Naive B cell (primary cell): ENCODE data around the gene KCNG2. TPM values are rescaled to one million over a fixed set of nuclear protein-coding genes. Genes with fewer than 3 reads are reported as not detected.

Experiments used
- ATAC-seq, 2 donors: fragments of 150-1000 bp; cut with Tn5 transposase; 2 replicates each; pipeline ENCODE4 v1.10.0; 2021; ENCODE audit warnings: low read depth in 2 of 2, mild to moderate bottlenecking in 2 of 2, moderate library complexity in 2 of 2
- DNase-seq: peaks from one replicate; pipeline ENCODE4 v3.0.0; 2022
- H3K27ac Mint-ChIP-seq, 6 donors: one replicate each; pipeline ENCODE4 v1.8.0; 2020 to 2022; ENCODE audit warnings: mild to moderate bottlenecking in 6 of 6, mixed read lengths in 6 of 6, moderate library complexity in 5 of 6, inconsistent platforms in 2 of 6
- H3K27me3 Mint-ChIP-seq, 3 donors: one replicate each; pipeline ENCODE4 v1.8.0; 2021 to 2022; ENCODE audit warnings: mixed read lengths in 3 of 3, mild to moderate bottlenecking in 1 of 3
- H3K36me3 Mint-ChIP-seq, 2 donors: one replicate each; pipeline ENCODE4 v1.8.0; 2020 to 2022; ENCODE audit warnings: mixed read lengths in 2 of 2, inconsistent platforms in 1 of 2, mild to moderate bottlenecking in 1 of 2
- H3K4me1 Mint-ChIP-seq, 3 donors: one replicate each; pipeline ENCODE4 v1.8.0; 2020 to 2022; ENCODE audit warnings: mixed read lengths in 3 of 3, inconsistent platforms in 1 of 3, mild to moderate bottlenecking in 1 of 3, moderate library complexity in 1 of 3
- H3K4me3 Mint-ChIP-seq, 8 donors: one replicate each; pipeline ENCODE4 v1.8.0; 2020 to 2022; ENCODE audit warnings: mild to moderate bottlenecking in 8 of 8, mixed read lengths in 8 of 8, moderate library complexity in 8 of 8, inconsistent platforms in 2 of 8
- H3K9me3 Mint-ChIP-seq, 7 donors: one replicate each; pipeline ENCODE4 v1.8.0; 2020 to 2022; ENCODE audit warnings: mixed read lengths in 7 of 7, mild to moderate bottlenecking in 5 of 7, inconsistent platforms in 2 of 7, moderate library complexity in 1 of 7
- polyA plus RNA-seq, 6 donors: library from polyadenylated mRNA; unstranded; fragments of 300-500 nt; fragmentation: Illumina TruSeq; gene quantifications; one replicate each; pipeline ENCODE4 v1.2.3, GENCODE V29; 2021; ENCODE audit warnings: low read depth in 6 of 6

The KCNG2 gene
- polyA plus RNA-seq, 6 donors from 2014 or later: not detected

GRCh38 chr18:79772108-79772864, 25.5 kb upstream of the KCNG2 start:
- ATAC-seq (no peak), DNase-seq (no peak)
- H3K4me1 Mint-ChIP-seq: no peaks in the 10 kb centered on the region
- H3K36me3 Mint-ChIP-seq: peaks cover 7 to 10% of the 10 kb centered on the region in 2 donors
- H3K9me3 Mint-ChIP-seq: peaks cover 9 to 32% (median 14%) of the 10 kb centered on the region in 7 donors
- no peak overlapping the region for H3K4me3 Mint-ChIP-seq
- no peak overlapping the region for H3K27ac Mint-ChIP-seq
- peaks cover 8 to 38% (median 35%) of the 10 kb centered on the region in 3 donors for H3K27me3 Mint-ChIP-seq

- ATAC-seq (no peak), DNase-seq (no peak)
- Mint-ChIP-seq H3K4me1 (no peaks in the 10 kb centered on the region), H3K9me3 (peaks cover under 1 to 24% (median 10%) of the 10 kb centered on the region in 7 donors), H3K27ac (no peak overlapping the region), H3K36me3 (peaks cover under 1 to 2% of the 10 kb centered on the region in 2 donors), H3K4me3 (peak overlapping the region in 2 of 8 donors; percentile 33 to 35), H3K27me3 (peaks cover 15 to 38% (median 38%) of the 10 kb centered on the region in 3 donors)
These were observed 24.7 kb upstream of the KCNG2 start for GRCh38 chr18:79772865-79773696.

GRCh38 chr18:79774111-79774510, 23.6 kb upstream of the KCNG2 start:
- ATAC-seq (no peak), DNase-seq (no peak)
- Mint-ChIP-seq H3K9me3 (peaks cover 0 to 13% (median 6%) of the 10 kb centered on the region in 7 donors), H3K4me1 (no peaks in the 10 kb centered on the region), H3K27me3 (peaks cover 15 to 47% (median 44%) of the 10 kb centered on the region in 3 donors), H3K4me3 (no peak overlapping the region), H3K36me3 (no peaks in the 10 kb centered on the region), H3K27ac (no peak overlapping the region)

- DNase-seq (no peak), ATAC-seq (no peak)
- H3K9me3 Mint-ChIP-seq: peaks cover 0 to 9% (median 6%) of the 10 kb centered on the region in 7 donors
- H3K36me3 Mint-ChIP-seq: no peaks in the 10 kb centered on the region
- H3K4me1 Mint-ChIP-seq: no peaks in the 10 kb centered on the region
- no peak overlapping the region for H3K27ac Mint-ChIP-seq
- peaks cover 15 to 47% (median 39%) of the 10 kb centered on the region in 3 donors for H3K27me3 Mint-ChIP-seq
- H3K4me3 Mint-ChIP-seq: no peak overlapping the region
These were observed 22.1 kb upstream of the KCNG2 start for GRCh38 chr18:79775441-79776221.

GRCh38 chr18:79776674-79777073, 21.1 kb upstream of the KCNG2 start:
- no peak for DNase-seq
- H3K4me1 Mint-ChIP-seq: no peaks in the 10 kb centered on the region
- no peak overlapping the region for H3K27ac Mint-ChIP-seq
- H3K9me3 Mint-ChIP-seq: peaks cover 0 to 9% (median 6%) of the 10 kb centered on the region in 7 donors
- no peak overlapping the region for H3K4me3 Mint-ChIP-seq
- H3K27me3 Mint-ChIP-seq: peaks cover 20 to 47% (median 43%) of the 10 kb centered on the region in 3 donors
- H3K36me3 Mint-ChIP-seq: no peaks in the 10 kb centered on the region
- ATAC-seq: no peak

GRCh38 chr18:79778291-79778791, 19.4 kb upstream of the KCNG2 start:
- Mint-ChIP-seq H3K27ac (no peak overlapping the region), H3K4me3 (no peak overlapping the region), H3K36me3 (no peaks in the 10 kb centered on the region), H3K4me1 (no peaks in the 10 kb centered on the region), H3K27me3 (peaks cover 25 to 43% (median 42%) of the 10 kb centered on the region in 3 donors), H3K9me3 (peaks cover 0 to 9% (median 4%) of the 10 kb centered on the region in 7 donors)
- ATAC-seq (no peak), DNase-seq (no peak)

GRCh38 chr18:79779021-79779699, 18.6 kb upstream of the KCNG2 start:
- ATAC-seq (no peak), DNase-seq (no peak)
- Mint-ChIP-seq H3K27ac (no peak overlapping the region), H3K27me3 (peaks cover 30 to 42% (median 40%) of the 10 kb centered on the region in 3 donors), H3K9me3 (peaks cover 0 to 9% (median 4%) of the 10 kb centered on the region in 7 donors), H3K4me3 (no peak overlapping the region), H3K36me3 (no peaks in the 10 kb centered on the region), H3K4me1 (no peaks in the 10 kb centered on the region)

- Mint-ChIP-seq H3K4me3 (no peak overlapping the region), H3K36me3 (no peaks in the 10 kb centered on the region), H3K27ac (no peak overlapping the region), H3K27me3 (peaks cover 33 to 48% (median 46%) of the 10 kb centered on the region in 3 donors), H3K9me3 (peaks cover 0 to 9% (median 4%) of the 10 kb centered on the region in 7 donors), H3K4me1 (no peaks in the 10 kb centered on the region)
- DNase-seq (no peak), ATAC-seq (no peak)
These were observed 18.0 kb upstream of the KCNG2 start for GRCh38 chr18:79779700-79780190.

GRCh38 chr18:79780547-79780946, 17.2 kb upstream of the KCNG2 start:
- ATAC-seq (no peak), DNase-seq (no peak)
- Mint-ChIP-seq H3K27me3 (peaks cover 36 to 56% (median 49%) of the 10 kb centered on the region in 3 donors), H3K4me3 (no peak overlapping the region), H3K27ac (no peak overlapping the region), H3K4me1 (no peaks in the 10 kb centered on the region), H3K9me3 (peaks cover 0 to 9% (median 4%) of the 10 kb centered on the region in 7 donors), H3K36me3 (no peaks in the 10 kb centered on the region)

- ATAC-seq (no peak), DNase-seq (no peak)
- Mint-ChIP-seq H3K27ac (peak overlapping the region in 1 of 6 donors; percentile 74), H3K27me3 (peaks cover 41 to 64% (median 53%) of the 10 kb centered on the region in 3 donors), H3K4me1 (no peaks in the 10 kb centered on the region), H3K9me3 (peaks cover 0 to 8% (median 4%) of the 10 kb centered on the region in 7 donors), H3K4me3 (no peak overlapping the region), H3K36me3 (no peaks in the 10 kb centered on the region)
These were observed 16.3 kb upstream of the KCNG2 start for GRCh38 chr18:79781331-79781941.

- Mint-ChIP-seq H3K9me3 (peaks cover 0 to 2% (median 0%) of the 10 kb centered on the region in 7 donors), H3K4me1 (peaks cover 0 to 1% (median 0%) of the 10 kb centered on the region in 3 donors), H3K4me3 (no peak overlapping the region), H3K27ac (no peak overlapping the region), H3K27me3 (peaks cover 38 to 64% (median 50%) of the 10 kb centered on the region in 3 donors), H3K36me3 (no peaks in the 10 kb centered on the region)
- DNase-seq (no peak), ATAC-seq (no peak)
These were observed 15.0 kb upstream of the KCNG2 start for GRCh38 chr18:79782566-79783308.
